RPMI8226 (cell line): ENCODE measurements around the gene CYP4F11.
A peak's percentile ranks its signal among the peaks of the same experiment; 100 is the strongest.
"Not testable (repeated sequence)": the region's sequence is repeated elsewhere in the genome, so short reads cannot be mapped to it uniquely, and the experiment has no call there.

ENCODE experiments used
- DNase-seq: peaks from one replicate; pipeline ENCODE4 v3.0.0-alpha.2; 2015

CYP4F11 gene, protein sequence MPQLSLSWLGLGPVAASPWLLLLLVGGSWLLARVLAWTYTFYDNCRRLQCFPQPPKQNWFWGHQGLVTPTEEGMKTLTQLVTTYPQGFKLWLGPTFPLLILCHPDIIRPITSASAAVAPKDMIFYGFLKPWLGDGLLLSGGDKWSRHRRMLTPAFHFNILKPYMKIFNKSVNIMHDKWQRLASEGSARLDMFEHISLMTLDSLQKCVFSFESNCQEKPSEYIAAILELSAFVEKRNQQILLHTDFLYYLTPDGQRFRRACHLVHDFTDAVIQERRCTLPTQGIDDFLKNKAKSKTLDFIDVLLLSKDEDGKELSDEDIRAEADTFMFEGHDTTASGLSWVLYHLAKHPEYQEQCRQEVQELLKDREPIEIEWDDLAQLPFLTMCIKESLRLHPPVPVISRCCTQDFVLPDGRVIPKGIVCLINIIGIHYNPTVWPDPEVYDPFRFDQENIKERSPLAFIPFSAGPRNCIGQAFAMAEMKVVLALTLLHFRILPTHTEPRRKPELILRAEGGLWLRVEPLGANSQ

GRCh38 chr19:15934332-15935078, at the start of gene CYP4F11:
Gene CYP4F11, minus strand, starts transcription at chr19:15934529. Its CDS starts 121 bp downstream, at chr19:15934408.
- DNase-seq, result peak; percentile 98

DNA sequence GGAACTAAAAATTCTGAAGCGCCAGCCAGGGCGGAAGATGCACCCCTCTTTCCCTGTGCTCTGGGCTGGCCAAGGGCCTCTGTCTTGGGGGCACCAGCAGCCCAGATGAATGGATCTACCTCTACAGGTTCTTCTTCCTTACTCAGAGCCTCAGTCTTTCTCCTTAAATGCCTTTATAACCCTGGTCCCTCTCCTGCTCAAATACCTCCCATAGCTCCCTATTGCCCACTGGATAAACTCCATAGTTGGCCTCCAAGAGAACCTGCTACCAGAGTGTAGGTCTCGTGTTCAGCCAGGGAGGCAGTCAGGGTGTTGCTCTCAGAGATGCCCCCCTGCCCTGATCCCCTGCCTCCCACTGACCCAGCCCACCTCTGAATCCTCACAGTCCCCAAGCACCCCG, 45.0 kb upstream of the CYP4F11 start:
- no peak for DNase-seq

DNA sequence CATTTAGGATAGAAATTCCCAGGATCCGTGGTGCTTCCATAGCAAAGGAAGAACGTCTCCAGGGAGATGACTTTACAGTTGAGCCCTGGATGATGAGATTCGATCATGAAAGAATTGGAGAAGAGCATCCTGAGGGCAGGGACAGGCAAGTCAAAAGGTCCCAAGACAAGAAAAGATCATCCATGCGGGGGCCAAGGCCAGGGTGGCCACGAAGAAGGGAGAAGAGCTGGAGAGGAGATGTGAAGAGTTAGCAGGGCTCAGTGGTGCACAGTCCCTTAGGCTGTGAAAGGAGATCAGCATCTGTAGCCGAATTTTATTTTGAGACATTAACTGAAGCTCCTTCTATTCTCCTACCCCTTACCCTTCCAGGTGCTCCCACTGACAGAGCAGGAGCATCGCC, 43.4 kb upstream of the CYP4F11 start:
- no peak for DNase-seq

DNA sequence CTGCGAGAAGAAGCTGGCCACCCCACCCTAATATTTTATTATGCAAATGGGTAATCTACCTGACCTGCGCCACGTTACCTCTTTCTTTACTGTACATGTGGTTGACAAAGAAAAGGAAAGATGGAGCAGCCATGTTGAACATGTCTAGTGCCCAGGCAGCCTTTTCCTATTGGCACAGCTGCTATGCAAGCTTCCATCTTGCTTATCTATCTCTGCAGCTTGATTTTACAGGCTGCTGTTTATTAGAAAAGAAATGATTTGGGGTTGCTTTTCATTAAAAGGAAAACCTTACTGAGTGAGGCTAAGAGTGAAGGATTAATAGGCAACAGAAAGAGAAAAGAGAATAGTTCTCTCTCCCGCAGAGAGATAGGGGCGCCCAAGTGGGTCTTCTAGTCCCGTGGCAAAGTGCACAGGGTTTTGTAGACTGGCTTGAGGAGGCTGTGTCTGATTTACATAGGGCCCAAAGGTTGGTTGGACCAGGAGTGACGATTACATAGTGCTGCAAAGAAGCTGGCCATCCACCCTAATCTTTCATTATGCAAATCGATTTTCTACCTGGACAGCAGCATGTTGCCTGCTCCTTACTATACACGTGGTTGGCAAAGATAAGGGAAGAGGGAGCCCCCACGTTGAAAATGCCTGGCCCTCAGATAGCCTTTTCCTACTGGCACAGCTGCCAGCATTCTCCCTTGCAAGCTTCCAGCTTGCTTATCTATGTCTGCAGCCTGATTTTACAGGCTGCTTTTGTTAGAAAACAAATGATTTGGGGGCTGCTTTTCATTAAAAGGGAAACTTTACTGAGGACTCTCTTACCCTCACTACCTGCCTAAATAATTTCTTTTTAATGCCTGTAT, 42.7 kb upstream of the CYP4F11 start:
- no peak for DNase-seq

GRCh38 chr19:15974856-15975255, 40.5 kb upstream of the CYP4F11 start:
- DNase-seq, result no peak

DNA sequence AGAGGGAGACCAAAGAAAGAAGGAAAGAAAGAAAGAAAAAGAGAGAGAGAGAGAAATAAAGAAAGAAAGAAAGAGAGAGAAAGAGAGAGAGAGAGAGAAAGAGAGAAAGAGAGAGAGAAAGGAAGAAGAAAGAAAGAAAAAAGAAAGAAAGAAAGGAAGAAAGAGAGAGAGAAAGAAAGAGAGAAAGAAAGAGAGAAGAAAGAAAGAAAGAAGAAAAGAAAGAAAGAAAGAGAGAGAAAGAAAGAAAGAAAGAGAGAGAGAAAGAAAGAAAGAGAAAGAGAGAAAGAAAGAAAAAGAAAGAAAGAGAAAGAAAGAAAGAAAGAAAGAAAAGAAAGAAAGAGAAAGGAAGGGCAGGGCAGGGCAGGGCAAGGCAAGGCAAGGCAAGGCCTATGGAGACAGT, 37.7 kb upstream of the CYP4F11 start:
- DNase-seq, result not testable (repeated sequence)

GRCh38 chr19:15971224-15971780, 37.0 kb upstream of the CYP4F11 start:
- peak; percentile 26 for DNase-seq

- DNase-seq, result no peak
Observed at GRCh38 chr19:15964231-15964630, 29.9 kb upstream of the CYP4F11 start.

- DNase-seq, result peak; percentile 42
Observed at GRCh38 chr19:15962319-15962718, 28.0 kb upstream of the CYP4F11 start.

- no peak for DNase-seq
Observed at GRCh38 chr19:15954820-15955219, 20.5 kb upstream of the CYP4F11 start.

GRCh38 chr19:15948223-15949058, 14.1 kb upstream of the CYP4F11 start, which contains the start of gene OR10H4:
Gene OR10H4, plus strand, starts transcription at chr19:15949008. Its CDS starts 0 bp downstream, at chr19:15949008.
- no peak for DNase-seq

DNA sequence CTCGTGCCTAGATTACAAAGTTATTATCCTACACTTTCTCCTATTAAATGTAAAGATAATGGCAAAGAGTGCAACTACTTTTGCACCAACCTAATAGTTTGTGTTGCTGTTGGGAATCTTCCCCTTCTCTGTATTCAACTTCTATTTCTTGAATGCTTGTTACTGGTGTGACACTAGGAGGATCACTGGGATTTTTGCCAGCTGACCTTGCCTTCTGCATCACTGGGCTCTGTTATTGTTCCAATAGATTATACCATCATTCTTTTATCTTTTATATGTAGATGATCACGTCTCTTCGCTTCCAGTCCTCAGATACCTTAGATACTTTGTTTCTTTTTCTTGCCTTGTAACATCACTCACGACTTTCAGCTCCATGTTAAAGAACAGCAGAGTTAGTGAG, 11.0 kb upstream of the CYP4F11 start:
- DNase-seq, result no peak

GRCh38 chr19:15944401-15944800, 10.1 kb upstream of the CYP4F11 start:
- no peak for DNase-seq

DNA sequence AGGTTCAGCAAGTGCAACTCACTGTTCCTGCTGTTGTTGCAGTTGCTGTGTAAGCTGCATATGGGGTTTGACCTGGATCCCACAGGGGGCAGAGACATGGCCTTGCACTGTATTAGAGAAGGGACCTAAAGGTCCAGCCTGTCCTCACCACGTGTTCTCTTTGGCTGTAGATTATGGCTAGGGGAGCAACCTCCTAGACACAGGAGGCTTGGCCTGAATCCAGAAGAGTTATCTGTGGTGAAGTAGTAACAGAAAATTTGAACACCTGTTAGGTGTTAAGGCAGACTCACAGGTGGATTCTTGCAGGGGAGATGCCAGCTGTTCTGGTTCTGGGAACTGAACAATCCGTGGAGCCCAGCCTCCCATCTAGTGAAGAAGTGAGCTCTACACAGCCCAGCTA, 3.4 kb upstream of the CYP4F11 start:
- DNase-seq, result peak; percentile 98

DNA sequence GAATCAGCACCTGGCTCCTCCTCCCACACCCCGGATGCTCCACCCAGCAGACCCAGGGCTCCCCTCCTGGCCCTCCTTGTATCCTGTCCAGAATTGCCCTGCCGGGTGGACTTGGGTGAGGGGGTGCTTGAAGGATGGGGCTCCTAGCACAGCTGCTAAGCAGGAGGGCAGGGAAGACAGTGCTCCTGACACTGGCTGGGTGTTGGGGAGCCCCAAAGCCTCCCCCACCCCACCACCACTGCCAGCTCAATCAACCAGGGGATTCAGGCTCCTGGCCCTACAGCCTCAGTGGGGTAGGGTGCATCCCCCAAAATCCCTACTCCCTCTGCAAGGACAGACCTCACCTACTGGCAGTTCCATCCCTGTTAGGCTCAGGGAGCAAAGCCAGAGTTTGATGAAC, 2.6 kb upstream of the CYP4F11 start:
- DNase-seq, result no peak

DNA sequence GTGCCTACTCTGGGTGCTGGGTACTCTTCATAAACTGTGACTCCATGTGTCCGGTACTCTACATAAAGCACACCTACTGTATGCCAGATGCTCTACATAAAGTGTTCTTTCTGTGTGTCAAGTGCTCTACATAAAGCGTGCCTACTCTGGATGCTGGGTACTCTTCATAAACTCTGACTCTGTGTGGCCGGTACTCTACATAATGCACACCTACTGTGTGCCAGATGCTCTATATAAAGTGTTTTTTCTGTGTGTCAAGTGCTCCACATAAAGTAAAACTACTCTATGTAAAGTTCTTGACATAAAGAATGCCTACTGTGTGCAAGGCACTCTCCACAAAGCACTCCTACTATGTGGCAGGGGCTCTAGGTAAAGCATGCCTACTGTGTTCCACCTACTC, 1.8 kb upstream of the CYP4F11 start:
- no peak for DNase-seq

DNA sequence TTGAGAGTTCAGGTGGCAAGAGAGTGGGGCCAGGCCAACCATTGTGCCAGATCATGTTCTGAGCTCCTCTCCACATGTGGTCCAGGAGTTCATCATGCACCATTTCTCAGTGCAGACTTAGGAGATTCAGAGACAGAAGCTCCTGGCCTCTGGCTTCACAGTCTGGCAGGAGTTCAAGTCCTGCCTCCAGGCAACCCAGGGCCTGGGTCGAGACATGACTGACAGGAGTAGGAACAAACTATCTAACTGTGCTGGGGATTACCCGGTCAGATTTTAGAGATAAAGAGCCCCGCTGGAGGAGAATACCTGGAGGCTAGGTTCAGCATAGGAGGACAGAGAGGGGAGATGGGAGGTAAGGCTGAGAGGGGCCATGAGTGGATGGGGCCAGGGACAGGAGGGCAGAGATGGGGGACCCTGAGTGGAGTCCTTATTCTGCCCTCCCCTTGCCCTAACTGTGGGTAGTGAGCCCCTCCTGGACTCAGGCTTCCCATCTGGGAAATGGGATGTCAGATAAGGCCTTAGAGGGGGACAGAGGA, 906 bp upstream of the CYP4F11 start:
- peak; percentile 89 for DNase-seq

GRCh38 chr19:15933761-15934331, 483 bp downstream of the CYP4F11 start:
- not testable (repeated sequence) for DNase-seq

GRCh38 chr19:15928321-15928720, 6.0 kb downstream of the CYP4F11 start:
- no peak for DNase-seq

DNA sequence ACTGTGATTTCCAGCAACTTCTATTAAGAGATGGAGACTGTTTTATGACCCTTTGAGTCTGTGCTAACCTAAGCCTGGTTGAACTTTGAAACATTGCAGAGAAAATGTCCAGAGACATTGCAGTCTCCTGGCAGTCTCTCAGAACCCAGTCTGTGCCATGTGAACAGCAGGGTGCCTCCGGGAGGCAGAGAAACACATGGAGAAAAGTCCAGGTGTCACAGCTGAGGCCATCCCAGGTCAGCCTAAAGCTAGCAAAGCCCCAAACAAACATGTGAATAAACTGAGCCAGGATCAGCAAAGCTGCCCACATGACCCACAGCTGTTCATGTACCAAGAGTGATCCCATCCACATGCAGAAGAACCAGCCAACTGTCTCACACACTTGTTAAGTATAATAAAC, 7.8 kb downstream of the CYP4F11 start:
- no peak for DNase-seq

GRCh38 chr19:15923702-15924101, 10.6 kb downstream of the CYP4F11 start:
- DNase-seq, result no peak
